WTC11 (cell line): ENCODE results near the gene SLC46A1. TPM values are rescaled to one million over a fixed set of nuclear protein-coding genes. Genes with fewer than 3 reads are reported as not detected.

Experiments used
- ATAC-seq: fragments of 200-7000 bp; cut with Tn5 transposase; 2 replicates; pipeline ENCODE4 v1.10.0; 2021; ENCODE audit warnings: mild to moderate bottlenecking, moderate library complexity
- CTCF ChIA-PET: fragments of 300-600 bp; sonication (Branson Sonifier 250); formaldehyde crosslinking; loops from one replicate; lab custom pipeline; 2021; ENCODE audit warnings: antibody characterized with exemption; lab: Charles Lee
- POLR2A ChIA-PET: fragments of 350-600 bp; sonication (Branson Sonifier 250); formaldehyde crosslinking; loops from one replicate; lab custom pipeline; 2021; ENCODE audit warnings: antibody characterized with exemption; lab: Charles Lee
- DNase-seq: peaks from one replicate; pipeline ENCODE4 v3.0.0; 2021; ENCODE audit warnings: low spot score
- H3K27ac Mint-ChIP-seq: 2 replicates; pipeline ENCODE4 v1.8.0; 2021; ENCODE audit warnings: mixed read lengths
- H3K27me3 Mint-ChIP-seq: 2 replicates; pipeline ENCODE4 v1.8.0; 2021; ENCODE audit warnings: low read depth, mild to moderate bottlenecking, moderate library complexity, mixed read lengths
- H3K36me3 Mint-ChIP-seq: 2 replicates; pipeline ENCODE4 v1.8.0; 2021; ENCODE audit warnings: mixed read lengths
- H3K4me1 Mint-ChIP-seq: 2 replicates; pipeline ENCODE4 v1.8.0; 2022; ENCODE audit warnings: mixed read lengths
- H3K4me3 Mint-ChIP-seq: 2 replicates; pipeline ENCODE4 v1.8.0; 2021; ENCODE audit warnings: mild to moderate bottlenecking, moderate library complexity, mixed read lengths
- H3K9me3 Mint-ChIP-seq: 2 replicates; pipeline ENCODE4 v1.8.0; 2021; ENCODE audit warnings: mixed read lengths
- EMX1 ChIP-seq: fragments of 250-450 bp; sonication (Bioruptor Pico); IDR thresholded peaks from 2 replicates; pipeline ENCODE4 v1.8.0; 2021; ENCODE audit warnings: mild to moderate bottlenecking
- FOXP1 ChIP-seq: sonication (generic); formaldehyde crosslinking; IDR thresholded peaks from 2 replicates; pipeline ENCODE4 v1.8.0; 2022; ENCODE audit warnings: missing genetic modification reagents, mild to moderate bottlenecking, moderate library complexity, borderline replicate concordance
- JAZF1 ChIP-seq: fragments of 250-450 bp; sonication (Bioruptor Pico); IDR thresholded peaks from 2 replicates; pipeline ENCODE4 v1.9.0; 2021; ENCODE audit warnings: moderate library complexity, mild to moderate bottlenecking, inconsistent platforms
- KAT7 ChIP-seq: sonication (generic); formaldehyde crosslinking; IDR thresholded peaks from 2 replicates; pipeline ENCODE4 v1.8.1; 2023; ENCODE audit warnings: missing genetic modification reagents, mild to moderate bottlenecking, borderline replicate concordance
- RORB ChIP-seq: fragments of 250-450 bp; sonication (Bioruptor Pico); IDR thresholded peaks from 2 replicates; pipeline ENCODE4 v1.9.0; 2021; ENCODE audit warnings: mild to moderate bottlenecking
- SOX15 ChIP-seq: fragments of 250-450 bp; sonication (Bioruptor Pico); IDR thresholded peaks from 2 replicates; pipeline ENCODE4 v1.9.0; 2021; ENCODE audit warnings: mild to moderate bottlenecking
- ZNF138 ChIP-seq: sonication (generic); formaldehyde crosslinking; conservative IDR thresholded peaks from 2 replicates; pipeline ENCODE4 v1.8.1; 2022; ENCODE audit warnings: mild to moderate bottlenecking, moderate library complexity, missing genetic modification reagents
- ZNF423 ChIP-seq: fragments of 250-450 bp; sonication (Bioruptor Pico); IDR thresholded peaks from 2 replicates; pipeline ENCODE4 v2.1.2; 2022; ENCODE audit warnings: mild to moderate bottlenecking, moderate library complexity
- total RNA-seq: library from RNA; stranded (reverse); gene quantifications from 3 replicates; pipeline ENCODE4 v1.2.3, GENCODE V29; 2021
- TF ChIP-seq, protein P1 (sequence below): sonication (generic); formaldehyde crosslinking; IDR thresholded peaks from 2 replicates; pipeline ENCODE4 v1.8.1; 2023; ENCODE audit warnings: mild to moderate bottlenecking, missing genetic modification reagents
- TF ChIP-seq, protein P2 (sequence below): fragments of 250-450 bp; sonication (Bioruptor Pico); IDR thresholded peaks from 2 replicates; pipeline ENCODE4 v1.9.0; 2021; ENCODE audit warnings: mild to moderate bottlenecking
- TF ChIP-seq, protein P3 (sequence below): sonication (generic); formaldehyde crosslinking; IDR thresholded peaks from 2 replicates; pipeline ENCODE4 v1.8.1; 2023; ENCODE audit warnings: mild to moderate bottlenecking, moderate library complexity, missing genetic modification reagents
- TF ChIP-seq, protein P4 (sequence below): sonication (generic); formaldehyde crosslinking; IDR thresholded peaks from 2 replicates; pipeline ENCODE4 v1.8.0; 2023; ENCODE audit warnings: missing genetic modification reagents, mild to moderate bottlenecking, borderline replicate concordance
- TF ChIP-seq, protein P5 (sequence below): sonication (generic); formaldehyde crosslinking; IDR thresholded peaks from 2 replicates; pipeline ENCODE4 v1.8.1; 2023; ENCODE audit warnings: mild to moderate bottlenecking, missing genetic modification reagents, moderate library complexity
- TF ChIP-seq, protein P6 (sequence below): sonication (generic); formaldehyde crosslinking; IDR thresholded peaks from 2 replicates; pipeline ENCODE4 v1.8.1; 2022; ENCODE audit warnings: mild to moderate bottlenecking, missing genetic modification reagents, moderate library complexity, borderline replicate concordance
- TF ChIP-seq, protein P7 (sequence below): sonication (generic); formaldehyde crosslinking; IDR thresholded peaks from 2 replicates; pipeline ENCODE4 v1.8.0; 2022; ENCODE audit warnings: mild to moderate bottlenecking, missing genetic modification reagents
- TF ChIP-seq, protein P8 (sequence below): sonication (generic); formaldehyde crosslinking; IDR thresholded peaks from 2 replicates; pipeline ENCODE4 v1.8.0; 2022; ENCODE audit warnings: mild to moderate bottlenecking, missing genetic modification reagents

Gene SLC46A1
- total RNA-seq, 1 experiment from 2014 or later = 6.7 TPM

DNA sequence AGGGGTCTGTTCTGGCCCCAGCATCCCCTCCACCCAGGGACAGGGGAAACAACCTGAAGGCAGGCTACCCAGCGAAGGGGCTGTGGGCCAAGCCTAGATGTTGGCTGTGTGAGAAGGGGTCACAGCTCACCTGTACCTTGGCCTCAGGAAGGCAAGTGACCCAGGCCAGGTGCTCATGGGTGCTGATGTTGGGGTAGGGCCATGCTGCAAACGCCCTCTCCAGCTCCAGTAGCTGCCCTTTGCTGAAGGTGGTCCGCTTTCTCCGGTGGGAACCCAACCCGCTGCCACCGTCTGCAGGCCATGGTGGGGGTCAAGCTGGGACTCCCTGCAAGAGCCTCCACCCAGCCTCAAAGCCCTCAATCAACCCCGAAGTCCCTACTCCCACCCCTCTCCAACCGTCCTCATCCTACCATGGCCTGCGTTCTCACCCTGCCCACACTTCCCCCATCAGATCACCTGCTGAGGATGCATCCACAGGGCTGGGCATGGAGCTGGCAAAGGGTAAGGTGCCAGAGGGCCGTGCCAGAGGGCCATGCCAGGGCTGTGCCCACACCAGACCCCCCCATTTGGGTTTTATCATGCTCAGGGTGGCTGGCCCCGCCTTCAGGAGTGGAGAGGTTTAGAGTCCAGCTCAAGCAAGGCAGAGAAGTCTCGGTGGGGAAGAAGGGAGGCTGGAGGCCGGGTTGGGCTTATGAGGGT, 41.2 kb downstream of the SLC46A1 start, which contains the start of gene SEBOX (continued):
- TF ChIP-seq, protein P1, sequence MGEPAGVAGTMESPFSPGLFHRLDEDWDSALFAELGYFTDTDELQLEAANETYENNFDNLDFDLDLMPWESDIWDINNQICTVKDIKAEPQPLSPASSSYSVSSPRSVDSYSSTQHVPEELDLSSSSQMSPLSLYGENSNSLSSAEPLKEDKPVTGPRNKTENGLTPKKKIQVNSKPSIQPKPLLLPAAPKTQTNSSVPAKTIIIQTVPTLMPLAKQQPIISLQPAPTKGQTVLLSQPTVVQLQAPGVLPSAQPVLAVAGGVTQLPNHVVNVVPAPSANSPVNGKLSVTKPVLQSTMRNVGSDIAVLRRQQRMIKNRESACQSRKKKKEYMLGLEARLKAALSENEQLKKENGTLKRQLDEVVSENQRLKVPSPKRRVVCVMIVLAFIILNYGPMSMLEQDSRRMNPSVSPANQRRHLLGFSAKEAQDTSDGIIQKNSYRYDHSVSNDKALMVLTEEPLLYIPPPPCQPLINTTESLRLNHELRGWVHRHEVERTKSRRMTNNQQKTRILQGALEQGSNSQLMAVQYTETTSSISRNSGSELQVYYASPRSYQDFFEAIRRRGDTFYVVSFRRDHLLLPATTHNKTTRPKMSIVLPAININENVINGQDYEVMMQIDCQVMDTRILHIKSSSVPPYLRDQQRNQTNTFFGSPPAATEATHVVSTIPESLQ (CRISPR knock-in tag) = no peak
- TF ChIP-seq JAZF1 (CRISPR knock-in tag) (no peak), SOX15 (CRISPR knock-in tag) (no peak), KAT7 (no peak)
- TF ChIP-seq, protein P2, sequence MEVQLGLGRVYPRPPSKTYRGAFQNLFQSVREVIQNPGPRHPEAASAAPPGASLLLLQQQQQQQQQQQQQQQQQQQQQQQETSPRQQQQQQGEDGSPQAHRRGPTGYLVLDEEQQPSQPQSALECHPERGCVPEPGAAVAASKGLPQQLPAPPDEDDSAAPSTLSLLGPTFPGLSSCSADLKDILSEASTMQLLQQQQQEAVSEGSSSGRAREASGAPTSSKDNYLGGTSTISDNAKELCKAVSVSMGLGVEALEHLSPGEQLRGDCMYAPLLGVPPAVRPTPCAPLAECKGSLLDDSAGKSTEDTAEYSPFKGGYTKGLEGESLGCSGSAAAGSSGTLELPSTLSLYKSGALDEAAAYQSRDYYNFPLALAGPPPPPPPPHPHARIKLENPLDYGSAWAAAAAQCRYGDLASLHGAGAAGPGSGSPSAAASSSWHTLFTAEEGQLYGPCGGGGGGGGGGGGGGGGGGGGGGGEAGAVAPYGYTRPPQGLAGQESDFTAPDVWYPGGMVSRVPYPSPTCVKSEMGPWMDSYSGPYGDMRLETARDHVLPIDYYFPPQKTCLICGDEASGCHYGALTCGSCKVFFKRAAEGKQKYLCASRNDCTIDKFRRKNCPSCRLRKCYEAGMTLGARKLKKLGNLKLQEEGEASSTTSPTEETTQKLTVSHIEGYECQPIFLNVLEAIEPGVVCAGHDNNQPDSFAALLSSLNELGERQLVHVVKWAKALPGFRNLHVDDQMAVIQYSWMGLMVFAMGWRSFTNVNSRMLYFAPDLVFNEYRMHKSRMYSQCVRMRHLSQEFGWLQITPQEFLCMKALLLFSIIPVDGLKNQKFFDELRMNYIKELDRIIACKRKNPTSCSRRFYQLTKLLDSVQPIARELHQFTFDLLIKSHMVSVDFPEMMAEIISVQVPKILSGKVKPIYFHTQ (CRISPR knock-in tag) = no peak
- TF ChIP-seq, protein P3, sequence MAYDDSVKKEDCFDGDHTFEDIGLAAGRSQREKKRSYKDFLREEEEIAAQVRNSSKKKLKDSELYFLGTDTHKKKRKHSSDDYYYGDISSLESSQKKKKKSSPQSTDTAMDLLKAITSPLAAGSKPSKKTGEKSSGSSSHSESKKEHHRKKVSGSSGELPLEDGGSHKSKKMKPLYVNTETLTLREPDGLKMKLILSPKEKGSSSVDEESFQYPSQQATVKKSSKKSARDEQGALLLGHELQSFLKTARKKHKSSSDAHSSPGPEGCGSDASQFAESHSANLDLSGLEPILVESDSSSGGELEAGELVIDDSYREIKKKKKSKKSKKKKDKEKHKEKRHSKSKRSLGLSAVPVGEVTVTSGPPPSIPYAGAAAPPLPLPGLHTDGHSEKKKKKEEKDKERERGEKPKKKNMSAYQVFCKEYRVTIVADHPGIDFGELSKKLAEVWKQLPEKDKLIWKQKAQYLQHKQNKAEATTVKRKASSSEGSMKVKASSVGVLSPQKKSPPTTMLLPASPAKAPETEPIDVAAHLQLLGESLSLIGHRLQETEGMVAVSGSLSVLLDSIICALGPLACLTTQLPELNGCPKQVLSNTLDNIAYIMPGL = no peak
- TF ChIP-seq, protein P4, sequence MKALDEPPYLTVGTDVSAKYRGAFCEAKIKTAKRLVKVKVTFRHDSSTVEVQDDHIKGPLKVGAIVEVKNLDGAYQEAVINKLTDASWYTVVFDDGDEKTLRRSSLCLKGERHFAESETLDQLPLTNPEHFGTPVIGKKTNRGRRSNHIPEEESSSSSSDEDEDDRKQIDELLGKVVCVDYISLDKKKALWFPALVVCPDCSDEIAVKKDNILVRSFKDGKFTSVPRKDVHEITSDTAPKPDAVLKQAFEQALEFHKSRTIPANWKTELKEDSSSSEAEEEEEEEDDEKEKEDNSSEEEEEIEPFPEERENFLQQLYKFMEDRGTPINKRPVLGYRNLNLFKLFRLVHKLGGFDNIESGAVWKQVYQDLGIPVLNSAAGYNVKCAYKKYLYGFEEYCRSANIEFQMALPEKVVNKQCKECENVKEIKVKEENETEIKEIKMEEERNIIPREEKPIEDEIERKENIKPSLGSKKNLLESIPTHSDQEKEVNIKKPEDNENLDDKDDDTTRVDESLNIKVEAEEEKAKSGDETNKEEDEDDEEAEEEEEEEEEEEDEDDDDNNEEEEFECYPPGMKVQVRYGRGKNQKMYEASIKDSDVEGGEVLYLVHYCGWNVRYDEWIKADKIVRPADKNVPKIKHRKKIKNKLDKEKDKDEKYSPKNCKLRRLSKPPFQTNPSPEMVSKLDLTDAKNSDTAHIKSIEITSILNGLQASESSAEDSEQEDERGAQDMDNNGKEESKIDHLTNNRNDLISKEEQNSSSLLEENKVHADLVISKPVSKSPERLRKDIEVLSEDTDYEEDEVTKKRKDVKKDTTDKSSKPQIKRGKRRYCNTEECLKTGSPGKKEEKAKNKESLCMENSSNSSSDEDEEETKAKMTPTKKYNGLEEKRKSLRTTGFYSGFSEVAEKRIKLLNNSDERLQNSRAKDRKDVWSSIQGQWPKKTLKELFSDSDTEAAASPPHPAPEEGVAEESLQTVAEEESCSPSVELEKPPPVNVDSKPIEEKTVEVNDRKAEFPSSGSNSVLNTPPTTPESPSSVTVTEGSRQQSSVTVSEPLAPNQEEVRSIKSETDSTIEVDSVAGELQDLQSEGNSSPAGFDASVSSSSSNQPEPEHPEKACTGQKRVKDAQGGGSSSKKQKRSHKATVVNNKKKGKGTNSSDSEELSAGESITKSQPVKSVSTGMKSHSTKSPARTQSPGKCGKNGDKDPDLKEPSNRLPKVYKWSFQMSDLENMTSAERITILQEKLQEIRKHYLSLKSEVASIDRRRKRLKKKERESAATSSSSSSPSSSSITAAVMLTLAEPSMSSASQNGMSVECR = no peak
- TF ChIP-seq, protein P5, sequence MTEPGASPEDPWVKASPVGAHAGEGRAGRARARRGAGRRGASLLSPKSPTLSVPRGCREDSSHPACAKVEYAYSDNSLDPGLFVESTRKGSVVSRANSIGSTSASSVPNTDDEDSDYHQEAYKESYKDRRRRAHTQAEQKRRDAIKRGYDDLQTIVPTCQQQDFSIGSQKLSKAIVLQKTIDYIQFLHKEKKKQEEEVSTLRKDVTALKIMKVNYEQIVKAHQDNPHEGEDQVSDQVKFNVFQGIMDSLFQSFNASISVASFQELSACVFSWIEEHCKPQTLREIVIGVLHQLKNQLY (CRISPR knock-in tag) = no peak

DNA sequence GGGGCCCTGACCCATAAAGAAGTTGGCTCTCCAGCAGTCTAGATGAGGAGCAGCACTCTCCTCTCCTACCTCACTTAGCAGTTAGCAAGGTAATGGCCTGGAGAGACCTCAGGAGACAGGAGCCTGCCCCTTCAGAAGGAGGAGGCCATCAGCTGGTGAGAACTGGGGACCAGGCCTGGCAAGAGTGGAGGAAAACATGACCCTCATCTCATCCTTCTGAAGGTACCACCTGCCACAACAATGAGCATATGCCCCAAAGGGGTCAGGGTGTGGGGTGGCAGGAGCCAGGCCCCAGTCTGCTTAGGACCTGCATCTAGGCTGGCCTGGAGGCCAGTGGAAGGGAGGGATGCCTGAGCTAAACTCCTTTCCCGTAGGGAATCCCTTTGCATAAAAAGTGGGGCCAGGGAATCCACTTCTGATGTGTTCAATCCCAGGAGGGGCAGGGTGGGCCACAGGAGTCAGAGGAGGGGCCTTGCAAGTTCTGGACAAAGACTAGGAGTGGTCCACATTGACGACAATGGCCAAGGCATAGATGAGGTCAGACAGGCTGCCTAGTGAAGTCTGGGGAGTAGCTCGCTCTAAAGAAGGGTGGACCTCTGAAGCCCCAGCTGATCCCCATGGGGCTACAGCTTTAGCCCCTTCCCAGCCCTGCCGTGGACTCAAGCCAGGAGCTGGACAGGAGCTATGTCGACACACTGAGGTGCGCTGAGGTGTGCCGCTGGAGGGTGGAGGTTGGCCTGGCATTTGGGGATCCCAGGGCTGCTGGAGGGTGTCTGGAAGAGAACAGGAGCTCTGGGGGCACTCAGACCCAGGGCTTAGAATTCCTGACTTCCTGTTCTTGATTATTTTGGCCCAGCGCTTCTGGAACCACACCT, 42.0 kb downstream of the SLC46A1 start:
- no peaks in the 10 kb centered on the region for H3K4me1 Mint-ChIP-seq
- H3K36me3 Mint-ChIP-seq = peaks cover 22% of the 10 kb centered on the region
- ChIA-PET CTCF (interaction anchor here (1.4 to 2.0 kb wide), 2 partner anchors 28 to 52 kb away, joined by 4 to 7 read pairs; partner anchors contain the start of gene TNFAIP1), POLR2A (no interaction called here)
- H3K27ac Mint-ChIP-seq = no peak overlapping the region
- no peak for ATAC-seq
- no peaks in the 10 kb centered on the region for H3K9me3 Mint-ChIP-seq
- no peak for DNase-seq
- no peaks in the 10 kb centered on the region for H3K27me3 Mint-ChIP-seq
- no peak overlapping the region for H3K4me3 Mint-ChIP-seq
- TF ChIP-seq RORB (CRISPR knock-in tag) (no peak), ZNF423 (CRISPR knock-in tag) (no peak), FOXP1 (no peak), ZNF138 (CRISPR knock-in tag) (no peak), EMX1 (CRISPR knock-in tag) (no peak)
- TF ChIP-seq, protein P6, sequence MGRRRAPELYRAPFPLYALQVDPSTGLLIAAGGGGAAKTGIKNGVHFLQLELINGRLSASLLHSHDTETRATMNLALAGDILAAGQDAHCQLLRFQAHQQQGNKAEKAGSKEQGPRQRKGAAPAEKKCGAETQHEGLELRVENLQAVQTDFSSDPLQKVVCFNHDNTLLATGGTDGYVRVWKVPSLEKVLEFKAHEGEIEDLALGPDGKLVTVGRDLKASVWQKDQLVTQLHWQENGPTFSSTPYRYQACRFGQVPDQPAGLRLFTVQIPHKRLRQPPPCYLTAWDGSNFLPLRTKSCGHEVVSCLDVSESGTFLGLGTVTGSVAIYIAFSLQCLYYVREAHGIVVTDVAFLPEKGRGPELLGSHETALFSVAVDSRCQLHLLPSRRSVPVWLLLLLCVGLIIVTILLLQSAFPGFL = no peak
- TF ChIP-seq, protein P7, sequence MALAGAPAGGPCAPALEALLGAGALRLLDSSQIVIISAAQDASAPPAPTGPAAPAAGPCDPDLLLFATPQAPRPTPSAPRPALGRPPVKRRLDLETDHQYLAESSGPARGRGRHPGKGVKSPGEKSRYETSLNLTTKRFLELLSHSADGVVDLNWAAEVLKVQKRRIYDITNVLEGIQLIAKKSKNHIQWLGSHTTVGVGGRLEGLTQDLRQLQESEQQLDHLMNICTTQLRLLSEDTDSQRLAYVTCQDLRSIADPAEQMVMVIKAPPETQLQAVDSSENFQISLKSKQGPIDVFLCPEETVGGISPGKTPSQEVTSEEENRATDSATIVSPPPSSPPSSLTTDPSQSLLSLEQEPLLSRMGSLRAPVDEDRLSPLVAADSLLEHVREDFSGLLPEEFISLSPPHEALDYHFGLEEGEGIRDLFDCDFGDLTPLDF (CRISPR knock-in tag) = no peak
- TF ChIP-seq, protein P8, sequence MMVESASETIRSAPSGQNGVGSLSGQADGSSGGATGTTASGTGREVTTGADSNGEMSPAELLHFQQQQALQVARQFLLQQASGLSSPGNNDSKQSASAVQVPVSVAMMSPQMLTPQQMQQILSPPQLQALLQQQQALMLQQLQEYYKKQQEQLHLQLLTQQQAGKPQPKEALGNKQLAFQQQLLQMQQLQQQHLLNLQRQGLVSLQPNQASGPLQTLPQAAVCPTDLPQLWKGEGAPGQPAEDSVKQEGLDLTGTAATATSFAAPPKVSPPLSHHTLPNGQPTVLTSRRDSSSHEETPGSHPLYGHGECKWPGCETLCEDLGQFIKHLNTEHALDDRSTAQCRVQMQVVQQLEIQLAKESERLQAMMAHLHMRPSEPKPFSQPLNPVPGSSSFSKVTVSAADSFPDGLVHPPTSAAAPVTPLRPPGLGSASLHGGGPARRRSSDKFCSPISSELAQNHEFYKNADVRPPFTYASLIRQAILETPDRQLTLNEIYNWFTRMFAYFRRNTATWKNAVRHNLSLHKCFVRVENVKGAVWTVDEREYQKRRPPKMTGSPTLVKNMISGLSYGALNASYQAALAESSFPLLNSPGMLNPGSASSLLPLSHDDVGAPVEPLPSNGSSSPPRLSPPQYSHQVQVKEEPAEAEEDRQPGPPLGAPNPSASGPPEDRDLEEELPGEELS (CRISPR knock-in tag) = no peak
